Type B pancreatic cell (in vitro differentiated cells): ENCODE results near the gene SYTL4. TPM values are rescaled to one million over a fixed set of nuclear protein-coding genes. Genes with fewer than 3 reads are reported as not detected.
A peak's percentile ranks its signal among the peaks of the same experiment; 100 is the strongest.
"Not testable (repeated sequence)": the region's sequence is repeated elsewhere in the genome, so short reads cannot be mapped to it uniquely, and the experiment has no call there.

Experiments
- DNase-seq: peaks from one replicate; pipeline ENCODE4 v3.0.0; 2021; ENCODE audit warnings: mixed read lengths; ENCODE audit not compliant: unreplicated experiment; ENCODE audit errors: extremely low spot score
- H3K27ac Mint-ChIP-seq: 2 replicates; pipeline ENCODE4 v1.8.0; 2021; ENCODE audit warnings: mild to moderate bottlenecking, mixed read lengths
- H3K27me3 Mint-ChIP-seq: 2 replicates; pipeline ENCODE4 v1.8.0; 2021; ENCODE audit warnings: mixed read lengths
- H3K36me3 Mint-ChIP-seq: 2 replicates; pipeline ENCODE4 v1.8.0; 2021; ENCODE audit warnings: mixed read lengths
- H3K4me1 Mint-ChIP-seq: one replicate; pipeline ENCODE4 v1.8.0; 2021; ENCODE audit warnings: mixed read lengths; ENCODE audit not compliant: unreplicated experiment
- H3K4me3 Mint-ChIP-seq: 2 replicates; pipeline ENCODE4 v1.8.0; 2021; ENCODE audit warnings: mild to moderate bottlenecking, mixed read lengths
- H3K9me3 Mint-ChIP-seq: 2 replicates; pipeline ENCODE4 v1.8.0; 2021; ENCODE audit warnings: mixed read lengths
- long read RNA-seq: library from polyadenylated mRNA; unstranded; transcript quantifications from one replicate; pipeline ENCODE4 v2.0.0, GENCODE V29; 2020
- total RNA-seq: library from RNA; stranded (reverse); gene quantifications from 2 replicates; pipeline ENCODE4 v1.2.1, GENCODE V29; 2021; ENCODE audit warnings: low replicate concordance
- TF ChIP-seq, protein P1 (sequence below): fragments of 200-600 bp; sonication (generic); conservative IDR thresholded peaks from 2 replicates; pipeline ENCODE4 v1.5.0; 2021; ENCODE audit warnings: antibody characterized with exemption, mild to moderate bottlenecking

Gene SYTL4
- 4.0 and 7.8 TPM in 2 replicates for total RNA-seq
- long read RNA-seq, partial matches to known transcripts, result 2 of 6 reads
- long read RNA-seq, other reads (novel, unspliced or antisense), result 3 of 6 reads

DNA sequence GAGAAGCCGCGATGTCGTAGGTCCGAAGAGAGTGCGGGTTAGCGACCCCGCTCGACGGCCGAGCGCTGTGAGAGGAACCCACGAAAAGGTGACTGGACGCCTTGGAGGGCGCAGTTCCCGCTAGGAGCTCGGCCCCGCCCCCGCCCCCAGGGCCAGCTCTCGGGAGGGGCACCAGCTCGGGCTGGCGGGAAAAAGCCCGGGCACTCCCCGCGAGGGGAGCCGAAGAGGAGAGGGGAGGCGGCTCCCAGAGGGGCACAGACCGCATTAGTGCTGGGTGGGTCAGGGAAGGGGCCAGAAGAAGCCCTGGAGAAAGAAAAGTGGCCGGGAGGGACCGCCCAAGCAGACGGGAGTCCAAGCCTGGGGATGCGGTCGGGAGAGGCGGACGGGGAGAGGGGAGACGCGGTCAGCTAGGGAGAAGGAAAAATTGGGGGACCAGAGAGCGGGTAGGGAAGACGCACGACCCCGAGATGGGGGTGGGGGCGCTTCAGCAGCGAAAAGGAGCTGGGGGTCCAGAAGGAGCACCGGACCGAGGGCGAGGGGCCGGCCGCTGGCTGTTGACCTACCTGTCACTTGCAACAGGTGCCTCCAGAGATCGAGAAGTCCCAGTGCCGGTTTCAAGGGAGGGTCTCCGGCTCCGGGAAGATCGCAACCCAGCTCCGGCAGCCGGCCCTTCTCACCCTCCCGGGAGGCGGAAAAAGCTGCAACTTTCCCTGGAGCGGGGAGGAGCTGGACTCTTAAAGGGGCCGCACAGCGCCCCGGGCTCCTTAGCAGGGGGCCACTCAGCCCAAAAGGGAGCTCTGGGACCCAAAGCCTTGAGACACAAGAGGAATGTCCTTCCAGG lies at the start of gene SYTL4:
Gene SYTL4, minus strand, starts transcription at position 681 of the 841 bp plus-strand sequence. CDS start 30,084 bp downstream, outside the sequence.
- Mint-ChIP-seq H3K27ac (no peak within 1 kb of the TSS), H3K4me1 (no peaks in the 10 kb centered on the region), H3K9me3 (peaks cover 9% of the 10 kb centered on the region), H3K4me3 (peak within 1 kb of the TSS; percentile 82), H3K27me3 (peaks cover 17% of the 10 kb centered on the region), H3K36me3 (no peaks in the 10 kb centered on the region)
- TF ChIP-seq, protein P1, sequence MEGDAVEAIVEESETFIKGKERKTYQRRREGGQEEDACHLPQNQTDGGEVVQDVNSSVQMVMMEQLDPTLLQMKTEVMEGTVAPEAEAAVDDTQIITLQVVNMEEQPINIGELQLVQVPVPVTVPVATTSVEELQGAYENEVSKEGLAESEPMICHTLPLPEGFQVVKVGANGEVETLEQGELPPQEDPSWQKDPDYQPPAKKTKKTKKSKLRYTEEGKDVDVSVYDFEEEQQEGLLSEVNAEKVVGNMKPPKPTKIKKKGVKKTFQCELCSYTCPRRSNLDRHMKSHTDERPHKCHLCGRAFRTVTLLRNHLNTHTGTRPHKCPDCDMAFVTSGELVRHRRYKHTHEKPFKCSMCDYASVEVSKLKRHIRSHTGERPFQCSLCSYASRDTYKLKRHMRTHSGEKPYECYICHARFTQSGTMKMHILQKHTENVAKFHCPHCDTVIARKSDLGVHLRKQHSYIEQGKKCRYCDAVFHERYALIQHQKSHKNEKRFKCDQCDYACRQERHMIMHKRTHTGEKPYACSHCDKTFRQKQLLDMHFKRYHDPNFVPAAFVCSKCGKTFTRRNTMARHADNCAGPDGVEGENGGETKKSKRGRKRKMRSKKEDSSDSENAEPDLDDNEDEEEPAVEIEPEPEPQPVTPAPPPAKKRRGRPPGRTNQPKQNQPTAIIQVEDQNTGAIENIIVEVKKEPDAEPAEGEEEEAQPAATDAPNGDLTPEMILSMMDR, result no peak
- no peak for DNase-seq

DNA sequence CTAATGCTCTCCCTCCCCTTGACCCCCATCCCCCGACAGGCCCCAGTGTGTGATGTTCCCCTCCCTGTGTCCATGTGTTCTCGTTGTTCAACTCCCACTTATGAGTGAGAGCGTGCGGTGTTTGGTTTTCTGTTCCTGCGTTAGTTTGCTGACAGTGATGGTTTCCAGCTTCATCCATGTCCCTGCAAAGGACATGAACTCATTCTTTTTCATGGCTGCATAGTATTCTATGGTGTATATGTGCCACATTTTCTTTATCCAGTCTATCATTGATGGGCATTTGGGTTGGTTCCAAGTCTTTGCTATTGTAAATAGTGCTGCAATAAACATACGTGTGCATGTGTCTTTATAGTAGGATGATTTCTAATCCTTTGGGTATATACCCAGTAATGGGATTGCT lies 37.5 kb upstream of the SYTL4 start:
- not testable (repeated sequence) for H3K4me1 Mint-ChIP-seq, DNase-seq, H3K27ac Mint-ChIP-seq, H3K36me3 Mint-ChIP-seq, H3K4me3 Mint-ChIP-seq
- peaks cover 11% of the 10 kb centered on the region for H3K9me3 Mint-ChIP-seq
- H3K27me3 Mint-ChIP-seq, result peaks cover 11% of the 10 kb centered on the region

DNA sequence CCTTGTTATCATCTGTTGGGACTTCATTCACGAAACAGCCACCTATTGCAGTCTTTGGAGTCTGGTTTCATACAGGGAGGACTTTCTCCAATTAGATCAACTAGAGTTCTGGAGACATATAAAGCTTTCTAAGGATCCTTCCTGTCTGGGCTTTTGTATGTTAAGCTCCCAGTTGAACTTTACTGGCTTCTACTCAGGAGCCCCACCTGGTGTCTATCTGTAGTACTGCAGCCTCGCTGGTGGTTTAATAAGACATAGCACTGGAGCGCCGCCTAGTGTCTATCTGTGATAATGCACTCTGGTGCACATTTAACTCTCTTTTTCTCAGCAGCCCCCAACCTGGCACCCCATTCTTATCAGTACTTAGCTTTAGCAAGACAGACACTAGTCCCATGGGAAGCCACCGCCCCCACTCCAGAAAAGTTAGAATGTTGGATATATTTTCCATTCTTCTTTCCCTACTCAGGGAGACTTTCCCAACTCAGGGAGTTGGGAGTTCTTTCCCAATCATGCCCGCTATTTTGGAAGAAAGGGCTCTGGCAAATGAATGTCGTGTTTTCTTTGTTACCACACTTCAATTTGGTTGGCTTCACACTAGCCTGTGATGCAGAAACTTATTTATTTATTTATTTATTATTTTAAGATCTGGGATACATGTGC lies 36.9 kb upstream of the SYTL4 start:
- peaks cover 11% of the 10 kb centered on the region for H3K27me3 Mint-ChIP-seq
- H3K4me1 Mint-ChIP-seq, result no peaks in the 10 kb centered on the region
- H3K9me3 Mint-ChIP-seq, result peaks cover 11% of the 10 kb centered on the region
- H3K36me3 Mint-ChIP-seq, result no peaks in the 10 kb centered on the region
- H3K27ac Mint-ChIP-seq, result no peak overlapping the region
- H3K4me3 Mint-ChIP-seq, result no peak overlapping the region
- TF ChIP-seq, protein P1, result peak; percentile 100
- peak; percentile 85 for DNase-seq

- TF ChIP-seq, protein P1, result no peak
- peaks cover 3% of the 10 kb centered on the region for H3K27me3 Mint-ChIP-seq
- DNase-seq, result no peak
- H3K4me1 Mint-ChIP-seq, result peaks cover 8% of the 10 kb centered on the region
- no peaks in the 10 kb centered on the region for H3K36me3 Mint-ChIP-seq
- no peak overlapping the region for H3K4me3 Mint-ChIP-seq
- H3K9me3 Mint-ChIP-seq, result peaks cover 13% of the 10 kb centered on the region
- H3K27ac Mint-ChIP-seq, result no peak overlapping the region
These were observed 19.0 kb upstream of the SYTL4 start for GRCh38 chrX:100750883-100751282.

DNA sequence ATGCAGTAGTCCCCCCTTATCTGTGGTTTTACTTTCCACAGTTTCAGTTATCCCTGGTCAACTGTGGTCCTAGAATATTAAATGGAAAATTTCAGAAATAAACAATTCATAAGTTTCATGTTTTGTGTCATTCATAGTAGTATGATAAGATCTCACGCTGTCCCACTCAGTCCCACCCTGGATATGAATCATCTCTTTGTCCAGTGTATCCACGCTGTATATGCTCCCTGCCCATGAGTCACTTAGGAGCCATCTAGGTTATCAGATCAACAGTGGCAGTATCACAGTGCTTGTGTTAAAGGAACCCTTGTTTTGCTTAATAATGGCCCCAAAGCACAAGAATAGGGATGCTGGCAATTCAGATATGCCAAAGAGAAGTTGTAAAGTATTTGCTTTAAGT lies 16.2 kb upstream of the SYTL4 start:
- Mint-ChIP-seq H3K4me1 (peaks cover 12% of the 10 kb centered on the region), H3K27ac (no peak overlapping the region), H3K9me3 (peaks cover 13% of the 10 kb centered on the region), H3K36me3 (no peaks in the 10 kb centered on the region), H3K27me3 (peaks cover 3% of the 10 kb centered on the region), H3K4me3 (no peak overlapping the region)
- TF ChIP-seq, protein P1, result no peak
- no peak for DNase-seq

DNA sequence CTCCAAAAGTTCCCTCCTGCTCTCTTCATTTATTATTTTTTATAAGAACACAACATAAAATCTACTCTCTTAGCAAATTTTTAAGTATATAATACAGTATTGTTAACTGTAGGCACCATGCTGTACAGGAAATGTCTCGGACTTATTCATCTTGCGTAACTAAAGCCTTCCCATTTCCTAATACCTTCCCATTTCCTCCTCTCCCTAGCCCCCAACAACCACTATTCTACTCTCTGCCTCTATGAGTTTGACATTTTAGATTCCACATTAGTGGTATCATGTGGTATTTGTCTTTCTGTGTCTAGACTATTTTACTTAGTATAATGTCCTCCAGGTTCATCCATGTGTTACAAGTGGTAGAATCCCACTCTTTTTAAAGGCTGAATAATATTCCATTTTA lies 15.8 kb upstream of the SYTL4 start:
- Mint-ChIP-seq H3K27ac (no peak overlapping the region), H3K36me3 (no peaks in the 10 kb centered on the region), H3K4me3 (no peak overlapping the region), H3K4me1 (peaks cover 12% of the 10 kb centered on the region), H3K27me3 (peaks cover 3% of the 10 kb centered on the region), H3K9me3 (peaks cover 12% of the 10 kb centered on the region)
- TF ChIP-seq, protein P1, result no peak
- DNase-seq, result no peak
